NCI-H1105 (cell line): ENCODE results near the gene HP1BP3.
"Not testable (repeated sequence)": the region's sequence is repeated elsewhere in the genome, so short reads cannot be mapped to it uniquely, and the experiment has no call there.

Experiments
- DNase-seq: peaks from one replicate; lab custom pipeline; 2025; lab: John Stamatoyannopoulos, UW

HP1BP3 gene

DNA sequence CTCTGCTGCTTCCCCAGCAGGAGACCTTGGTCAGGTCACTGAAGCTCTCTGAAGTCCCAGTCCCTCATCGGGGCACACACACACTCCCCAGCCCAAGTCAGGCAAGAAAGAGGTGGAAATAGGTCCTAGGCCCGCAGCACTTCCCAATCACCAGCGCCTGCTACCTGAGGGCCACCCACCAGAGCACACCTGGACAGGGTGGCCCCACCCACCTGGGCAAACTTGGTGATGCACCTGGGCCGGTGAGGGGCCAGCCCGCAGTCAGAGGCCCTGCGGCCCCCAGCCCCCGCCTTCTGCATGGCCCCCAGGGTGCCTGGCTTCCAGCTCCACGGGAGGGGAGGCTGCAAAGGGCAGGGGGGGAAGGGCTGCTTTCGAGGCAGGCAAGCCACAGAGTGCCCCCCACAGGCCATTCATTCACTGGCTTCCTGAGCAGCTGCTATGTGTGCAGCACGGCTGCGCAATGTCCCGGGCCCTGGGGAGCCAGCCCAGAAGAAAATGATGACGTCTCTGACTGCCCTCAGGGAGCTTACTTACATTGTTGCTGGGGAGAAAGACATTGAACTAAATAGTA, 59.3 kb downstream of the HP1BP3 start:
- DNase-seq, result no peak

DNA sequence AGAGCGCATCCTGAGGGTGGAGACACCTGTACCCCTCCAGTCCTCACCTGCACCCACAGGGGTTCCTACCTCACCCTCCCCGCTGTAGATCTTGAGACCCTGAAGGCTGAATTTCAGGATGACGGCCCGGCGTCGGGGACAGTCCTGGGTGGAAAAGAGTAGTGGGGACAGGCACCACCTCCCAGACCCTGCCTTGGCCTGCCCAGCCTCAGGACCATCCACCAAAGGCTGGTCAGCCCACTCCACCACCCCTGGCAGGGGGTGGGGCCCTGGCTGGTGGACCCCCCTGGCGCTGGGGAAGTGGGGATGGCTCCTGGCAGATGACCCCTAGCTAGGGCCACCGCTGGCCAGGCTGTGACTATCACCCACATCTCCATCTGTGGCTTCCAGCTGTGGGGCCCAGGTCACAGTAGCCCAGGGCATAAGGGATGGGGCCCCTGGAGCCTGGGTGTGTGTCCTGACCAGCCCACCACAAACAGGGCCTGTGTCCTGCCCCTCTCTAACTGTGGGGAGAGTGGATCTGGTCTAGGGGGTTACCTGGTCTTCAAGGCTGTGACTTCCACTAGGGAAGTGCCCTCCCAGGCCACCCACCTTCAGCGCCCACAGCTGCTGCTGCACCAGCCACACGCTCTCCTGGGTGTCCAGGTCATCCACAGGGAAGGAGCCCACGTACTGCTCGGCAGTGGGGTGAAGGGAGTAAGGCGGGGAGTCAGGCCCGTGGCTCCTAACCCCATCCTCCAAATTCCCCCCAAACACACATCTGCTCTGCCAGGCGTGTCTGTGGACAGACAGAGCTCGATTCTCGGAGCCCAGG, 60.0 kb downstream of the HP1BP3 start:
- no peak for DNase-seq

DNA sequence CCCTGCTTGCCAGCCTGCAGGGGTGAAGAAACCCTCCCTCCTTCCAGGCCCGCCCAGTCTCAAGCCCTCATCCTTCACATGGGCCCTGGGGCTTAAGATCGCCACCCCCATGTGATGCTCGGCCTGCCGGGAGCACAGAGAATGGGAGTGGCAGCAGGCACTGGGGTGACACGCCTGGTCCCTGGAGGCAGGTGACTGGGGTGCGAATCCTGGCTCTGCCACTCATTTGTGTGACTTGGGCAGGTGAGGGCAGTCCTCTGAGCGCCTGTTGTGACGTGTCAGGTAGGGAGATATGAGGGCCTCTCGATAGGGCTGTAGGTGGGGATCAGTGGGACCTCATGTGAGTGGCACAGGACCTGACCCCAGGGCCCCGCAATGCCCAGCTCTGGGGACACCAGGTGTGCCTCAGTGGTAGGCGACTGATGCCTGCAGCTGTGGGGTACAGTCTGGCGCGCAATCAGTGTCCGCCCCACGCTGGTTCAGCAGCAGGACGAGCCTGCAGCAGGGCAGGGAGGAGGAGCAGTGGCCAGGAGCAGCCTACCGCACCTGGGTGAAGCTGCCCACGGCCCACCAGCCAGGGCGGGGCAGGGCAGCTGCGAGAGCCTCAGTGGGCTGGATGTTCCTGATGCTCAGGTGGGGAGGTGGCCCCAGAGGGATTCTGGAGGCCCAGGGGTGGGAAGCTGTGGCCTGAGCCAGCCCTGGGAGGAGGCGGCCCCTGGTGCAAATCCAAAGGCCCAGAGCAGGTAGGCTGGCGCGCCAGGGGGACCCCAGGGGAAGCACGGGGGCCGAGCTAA, 60.8 kb downstream of the HP1BP3 start:
- no peak for DNase-seq

DNA sequence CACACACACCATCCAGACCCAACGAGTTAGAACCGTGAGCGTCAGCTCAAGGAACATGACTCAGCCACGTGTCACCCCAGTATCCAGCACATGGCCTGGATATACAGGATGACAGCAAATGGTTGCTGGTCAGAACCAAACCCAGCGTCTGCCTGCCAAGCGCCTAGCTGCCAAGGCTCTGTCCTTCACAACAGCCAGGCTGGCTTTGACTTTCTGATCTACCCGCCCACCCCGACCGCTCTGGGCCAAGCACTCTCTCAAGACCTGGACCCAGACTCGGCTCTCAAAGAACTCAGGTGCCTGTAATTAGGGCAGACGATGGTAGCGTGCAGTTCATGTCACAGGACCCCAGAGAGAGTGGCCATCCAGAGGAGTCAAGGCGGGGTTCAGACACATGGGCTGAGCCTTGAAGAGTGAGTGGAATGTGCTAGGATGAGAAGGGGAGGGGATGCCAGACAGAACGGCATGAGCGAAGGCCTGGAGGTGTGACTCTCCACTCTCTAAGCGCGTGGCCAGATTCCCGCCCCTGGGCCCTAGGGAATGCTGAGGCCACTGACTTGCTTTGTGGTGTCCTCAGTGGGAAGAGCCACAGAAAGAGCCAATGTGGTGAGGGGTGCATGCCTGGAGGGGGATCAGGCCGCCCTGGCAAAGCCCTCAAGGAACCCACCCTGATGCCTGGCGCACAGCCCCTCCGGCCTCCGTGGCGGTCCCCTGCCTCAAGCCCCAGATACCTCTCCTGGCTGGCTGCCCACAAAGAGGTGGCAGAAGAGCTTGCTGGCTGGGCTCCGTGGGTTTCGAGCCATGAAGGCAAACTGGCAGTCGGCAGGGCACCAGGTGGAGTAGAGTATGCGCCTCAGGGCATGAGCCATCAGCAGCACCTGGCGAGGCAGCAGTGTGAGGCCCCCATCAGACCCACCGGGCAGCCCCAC, 61.7 kb downstream of the HP1BP3 start:
- peak; percentile 96 for DNase-seq

DNA sequence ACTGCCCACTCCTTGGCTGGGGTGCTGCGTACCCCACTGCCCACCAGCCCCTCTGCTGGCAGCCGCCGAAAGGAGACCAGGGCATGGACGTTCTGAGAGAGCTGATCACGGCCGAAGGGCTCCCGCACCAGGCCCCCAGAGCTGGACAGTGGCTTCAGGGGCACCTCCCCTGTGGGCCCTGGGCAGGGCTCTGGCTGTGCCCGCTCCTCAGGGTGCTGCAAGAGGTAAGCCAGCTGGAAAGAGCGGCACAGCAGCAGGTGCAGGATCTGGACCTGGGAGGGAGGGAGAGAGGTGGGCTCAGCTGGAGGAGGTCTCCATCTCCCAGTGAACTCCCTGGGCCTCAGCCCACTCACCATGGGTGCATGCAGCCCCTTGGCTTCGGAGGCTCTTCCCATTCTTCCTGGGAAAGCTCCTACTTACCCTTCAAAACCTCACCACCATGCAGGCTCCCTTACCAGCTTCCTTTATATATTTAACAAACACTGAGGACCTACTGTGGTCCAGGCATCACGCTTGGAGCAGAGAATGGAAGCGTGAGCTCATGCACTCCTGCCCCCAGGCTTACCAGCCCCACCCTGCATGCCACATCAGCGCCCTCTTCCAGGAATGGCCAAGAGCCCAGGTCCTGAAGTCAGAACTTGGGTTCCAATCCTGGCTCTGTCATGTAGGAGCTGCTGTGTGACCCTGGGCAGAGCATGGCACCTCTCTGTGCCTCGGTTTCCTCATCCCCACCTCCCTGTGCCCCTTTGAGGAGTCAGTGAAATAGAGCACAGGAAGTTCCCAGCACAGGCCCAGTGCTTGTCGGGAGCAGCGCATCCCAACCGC, 62.5 kb downstream of the HP1BP3 start:
- DNase-seq, result no peak

DNA sequence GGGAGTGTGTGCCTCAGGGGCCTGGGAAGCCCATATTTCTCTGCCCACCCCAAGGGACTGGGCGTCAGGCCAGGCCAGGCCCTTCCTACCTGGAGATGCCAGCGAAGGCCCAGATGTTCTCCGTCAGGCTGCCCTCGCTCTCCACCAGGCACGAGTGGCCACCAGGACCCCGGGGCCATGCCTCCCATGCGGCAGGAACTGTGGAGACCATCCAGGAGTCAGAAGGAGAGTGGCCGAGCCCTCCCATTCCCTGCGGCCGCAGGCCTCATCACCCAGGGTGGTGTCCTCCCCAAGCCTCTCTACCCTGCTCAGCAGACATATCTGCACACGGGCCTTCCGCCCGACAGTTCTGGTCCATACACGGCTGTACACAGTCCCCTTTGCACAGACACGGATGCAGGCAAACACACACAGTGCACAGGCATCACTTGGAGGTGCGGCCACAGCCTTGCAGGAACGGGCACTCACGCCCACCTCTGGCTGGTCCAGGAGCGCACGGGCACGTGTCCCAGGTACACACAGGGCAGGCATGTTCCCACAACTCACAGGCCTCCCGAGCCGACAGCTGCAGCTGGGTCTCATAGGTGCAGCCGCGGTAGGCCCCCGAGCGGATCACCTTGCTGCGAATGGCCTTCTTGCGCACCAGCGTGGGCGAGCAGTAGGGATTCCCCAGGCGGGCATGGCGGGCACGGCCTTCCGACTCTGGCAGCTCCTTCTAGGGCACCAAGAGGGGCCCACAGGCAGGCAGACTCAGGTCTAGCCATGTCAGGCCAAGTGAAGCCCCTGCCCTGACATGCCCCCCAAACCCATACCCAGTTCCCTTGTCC, 63.4 kb downstream of the HP1BP3 start:
- DNase-seq, result no peak

DNA sequence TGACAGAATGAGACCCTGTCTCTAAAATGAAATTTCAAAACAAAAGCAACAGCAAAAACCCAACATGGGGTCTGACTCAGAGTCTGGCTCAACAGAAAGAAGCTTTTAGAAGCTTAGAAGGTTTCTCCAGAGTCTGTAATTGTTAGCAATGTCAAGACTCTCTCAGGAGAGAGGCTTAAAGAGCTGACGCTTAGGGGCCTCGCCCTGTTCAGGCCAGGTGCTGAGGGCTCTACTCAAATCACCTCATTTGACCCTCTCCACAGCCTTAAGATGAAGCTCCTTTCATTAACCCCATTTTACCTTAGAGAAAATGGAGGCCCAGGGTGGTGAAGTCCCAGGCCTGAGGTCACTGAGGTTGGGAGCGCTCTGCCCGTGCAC, 64.0 kb downstream of the HP1BP3 start:
- DNase-seq, result no peak

DNA sequence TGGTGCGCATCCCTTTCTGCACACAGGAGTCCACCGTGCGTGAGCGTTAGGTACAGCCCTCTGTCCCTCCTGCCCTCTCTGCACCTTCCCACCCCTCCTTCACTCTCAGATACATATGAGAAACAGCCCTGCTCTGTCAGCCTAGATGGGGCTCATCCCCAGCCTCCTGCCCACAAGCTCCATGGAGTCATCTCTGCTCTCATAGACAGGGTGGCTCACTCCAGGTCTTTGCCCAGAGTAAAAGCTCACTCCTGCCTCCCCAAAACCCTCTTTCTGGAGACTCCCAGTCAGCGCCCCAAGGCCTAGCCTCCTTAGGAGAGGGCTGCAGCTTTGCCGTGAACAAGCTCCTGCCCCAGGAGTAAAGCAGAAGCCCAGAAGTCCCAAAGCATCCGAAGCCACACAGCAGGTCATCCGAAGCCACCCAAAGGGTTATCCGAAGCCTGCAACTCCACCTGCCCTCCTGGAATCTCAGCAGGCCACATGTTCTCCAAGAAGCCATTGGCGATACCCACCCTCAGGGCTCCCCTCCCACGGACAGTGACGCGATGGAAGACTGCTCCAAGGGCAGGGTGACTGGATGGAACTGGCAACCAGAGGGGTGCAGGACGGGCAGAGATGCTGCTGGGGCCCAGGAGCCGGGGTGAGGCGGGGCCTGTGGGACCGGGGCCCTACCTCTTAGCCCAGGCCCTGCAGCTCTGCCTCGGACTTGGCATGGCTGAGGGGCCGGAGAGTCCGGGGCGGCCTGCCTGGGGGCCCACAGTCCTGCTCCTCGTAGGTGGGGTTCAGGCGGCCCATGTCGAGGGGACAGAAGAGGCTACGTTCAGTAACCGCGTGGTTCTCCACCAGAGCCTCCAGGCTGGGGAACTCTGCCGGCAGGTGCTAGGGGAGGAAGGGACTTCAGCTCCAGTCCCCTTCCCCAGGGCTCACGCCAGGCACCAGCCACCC, 65.7 kb downstream of the HP1BP3 start:
- DNase-seq, result no peak

DNA sequence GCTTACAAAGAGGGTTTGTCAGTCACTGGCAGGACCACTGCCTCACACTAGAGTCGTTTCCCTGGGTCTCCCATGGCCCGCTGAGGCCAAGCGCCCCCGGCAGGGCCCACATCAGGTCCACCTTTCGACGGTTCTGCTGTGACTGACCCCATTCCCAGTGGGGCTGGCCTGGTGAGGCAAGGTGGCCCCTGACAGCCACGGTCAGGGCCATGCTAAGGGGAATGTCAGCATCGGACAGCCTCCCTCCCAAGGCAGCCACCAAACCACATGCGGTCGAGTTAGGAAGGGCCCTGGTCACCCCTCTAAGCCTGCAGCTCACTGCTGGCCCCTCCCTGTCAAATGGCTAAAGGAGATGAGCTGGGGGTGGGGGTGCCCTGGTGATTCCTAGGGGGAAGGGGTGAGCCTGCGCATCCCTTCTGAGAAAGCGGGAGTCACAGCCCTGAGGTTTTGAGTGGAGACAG, 66.4 kb downstream of the HP1BP3 start:
- DNase-seq, result no peak

DNA sequence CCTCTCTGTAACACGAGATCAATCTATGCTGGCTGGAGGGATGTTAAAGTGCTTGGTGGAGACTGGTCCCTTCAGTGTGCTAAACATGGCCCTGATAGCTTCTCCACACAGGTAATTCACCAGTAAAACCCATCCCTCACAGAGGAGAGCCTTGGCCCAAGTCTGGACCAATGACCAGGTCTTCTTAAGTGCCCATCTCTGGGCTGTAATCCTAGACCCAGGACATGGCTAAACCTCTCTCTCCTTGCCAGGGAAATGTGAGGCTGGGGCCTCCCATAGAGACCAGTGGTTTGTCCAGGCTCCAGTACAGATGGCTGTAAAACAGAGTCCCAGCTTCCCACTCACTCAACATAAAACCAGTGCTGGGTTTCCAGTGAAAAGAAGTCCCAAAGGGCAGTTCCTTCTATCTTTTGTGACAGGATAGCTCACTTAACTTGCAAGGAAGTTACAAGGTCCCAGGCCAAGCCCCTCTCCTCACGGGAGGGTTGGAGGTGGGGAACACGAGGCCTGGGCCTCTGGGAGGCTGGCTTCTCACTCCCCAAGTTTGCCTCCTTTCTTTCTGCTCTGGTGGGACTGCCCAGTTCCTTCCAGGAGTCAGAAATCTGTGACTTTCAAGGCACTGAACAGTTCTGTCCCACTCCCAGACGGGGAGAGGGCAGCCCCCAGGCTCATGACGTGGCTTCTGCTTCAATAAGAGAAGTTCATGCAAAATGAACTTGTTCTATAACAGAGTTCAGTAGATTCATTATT, 67.1 kb downstream of the HP1BP3 start:
- no peak for DNase-seq

DNA sequence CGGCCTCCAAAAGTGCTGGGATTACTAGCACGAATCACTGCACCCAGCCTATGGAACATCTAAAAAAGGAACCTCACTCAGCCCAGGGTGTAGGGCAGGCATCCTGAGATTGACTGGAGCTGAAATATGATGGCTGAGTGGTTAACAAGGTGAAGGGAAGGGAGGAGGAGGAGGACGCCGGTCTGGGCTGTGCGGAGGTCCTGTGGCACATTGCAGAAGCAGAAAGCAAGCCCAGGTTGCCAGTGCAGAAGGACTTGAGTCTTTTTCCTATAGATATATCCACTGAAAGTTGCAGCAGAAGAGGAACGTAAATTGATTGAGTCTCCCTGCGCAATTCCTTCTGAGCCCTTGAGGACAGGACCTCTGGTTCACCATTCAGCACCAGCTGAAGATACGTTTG, 67.8 kb downstream of the HP1BP3 start:
- no peak for DNase-seq

DNA sequence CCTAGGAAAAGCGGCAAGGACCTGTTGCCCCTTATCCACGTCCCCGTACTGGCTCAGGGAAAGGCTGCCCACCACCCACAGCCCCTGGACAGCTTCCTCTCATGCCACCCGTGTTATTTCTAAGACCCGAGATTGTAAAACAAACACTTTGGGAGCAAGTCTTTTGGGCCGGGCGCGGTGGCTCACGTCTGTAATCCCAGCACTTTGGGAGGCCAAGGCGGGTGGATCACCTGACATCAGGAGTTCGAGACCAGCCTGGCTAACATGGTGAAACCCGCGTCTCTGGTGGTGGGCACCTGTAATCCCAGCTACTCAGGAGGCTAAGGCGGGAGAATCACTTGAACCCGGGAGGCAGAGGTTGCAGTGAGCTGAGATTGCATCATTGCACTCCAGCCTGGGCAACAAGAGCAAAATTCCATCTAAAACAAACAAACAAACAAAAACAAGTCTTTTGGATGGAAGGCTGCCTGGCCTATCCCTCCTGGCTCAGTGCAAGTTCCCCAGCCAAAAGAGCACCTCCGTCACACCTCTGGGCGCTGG, 68.7 kb downstream of the HP1BP3 start:
- not testable (repeated sequence) for DNase-seq

DNA sequence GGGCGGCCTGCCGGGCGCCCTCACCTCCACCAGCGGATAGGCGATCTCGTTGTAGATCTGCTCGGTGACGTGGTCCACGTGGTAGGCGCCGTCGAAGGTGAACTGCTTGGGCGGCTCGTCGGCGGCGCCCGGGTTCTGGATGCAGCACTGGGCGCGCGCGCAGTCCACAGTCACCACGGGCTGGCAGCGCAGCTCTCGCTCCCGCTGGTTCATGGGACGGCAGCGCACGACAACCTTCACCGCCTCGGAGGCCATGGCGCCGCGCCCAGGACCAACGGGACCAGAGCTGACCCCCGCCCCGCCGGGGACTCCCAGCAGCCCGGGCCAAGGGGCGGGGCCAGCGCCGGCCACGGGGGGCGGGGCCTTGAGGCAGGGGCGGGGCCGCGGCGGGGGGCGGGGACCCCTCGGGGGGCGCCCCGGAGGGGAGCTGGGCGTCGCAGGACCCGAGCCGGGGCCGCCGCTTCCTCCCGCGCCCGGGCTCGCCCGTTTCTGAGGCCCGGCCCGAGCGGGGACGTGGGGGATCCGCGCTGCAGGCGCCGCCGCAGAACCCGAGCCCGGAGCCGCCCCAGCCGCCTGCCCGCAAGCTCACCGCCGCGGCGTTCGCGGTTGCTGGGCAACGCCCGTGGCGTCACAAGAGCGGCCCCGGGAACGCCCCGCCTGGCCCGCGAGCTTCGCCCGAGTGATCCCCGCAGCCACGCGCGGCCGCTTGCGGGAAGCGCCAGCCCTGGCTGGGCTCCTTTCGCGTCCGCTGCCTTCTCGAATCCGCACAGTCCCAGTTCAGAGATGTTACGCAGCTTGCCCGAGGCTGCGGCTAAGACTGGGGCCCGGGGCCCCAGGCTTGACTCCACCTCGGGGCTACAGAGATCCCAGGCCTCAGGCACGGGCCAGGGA, 69.4 kb downstream of the HP1BP3 start, which contains the start of gene KIF17:
TSS of gene KIF17 (minus strand) at position 556 of the 891 bp plus-strand sequence. CDS start at position 255, 301 bp downstream.
- DNase-seq, result peak; percentile 56

DNA sequence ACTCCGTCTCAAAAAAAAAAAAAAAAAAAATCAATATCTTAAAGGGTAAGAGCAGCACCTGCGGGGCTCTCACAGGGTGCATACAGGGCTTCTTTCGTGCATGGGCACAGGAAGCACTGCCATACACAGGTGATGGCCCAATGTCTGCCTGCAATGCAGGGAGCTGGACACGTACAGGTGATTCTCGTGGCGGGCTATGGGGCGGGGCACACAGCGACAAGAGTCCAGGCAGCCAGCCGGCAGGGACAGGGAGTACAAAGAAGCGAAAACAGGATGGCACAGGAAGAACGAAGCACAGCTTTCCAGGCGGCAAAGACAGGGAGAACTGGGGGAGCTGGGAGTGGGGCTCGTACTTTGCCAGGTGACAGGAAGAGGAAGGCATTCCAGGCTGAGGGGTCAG, 70.9 kb downstream of the HP1BP3 start:
- DNase-seq, result no peak

DNA sequence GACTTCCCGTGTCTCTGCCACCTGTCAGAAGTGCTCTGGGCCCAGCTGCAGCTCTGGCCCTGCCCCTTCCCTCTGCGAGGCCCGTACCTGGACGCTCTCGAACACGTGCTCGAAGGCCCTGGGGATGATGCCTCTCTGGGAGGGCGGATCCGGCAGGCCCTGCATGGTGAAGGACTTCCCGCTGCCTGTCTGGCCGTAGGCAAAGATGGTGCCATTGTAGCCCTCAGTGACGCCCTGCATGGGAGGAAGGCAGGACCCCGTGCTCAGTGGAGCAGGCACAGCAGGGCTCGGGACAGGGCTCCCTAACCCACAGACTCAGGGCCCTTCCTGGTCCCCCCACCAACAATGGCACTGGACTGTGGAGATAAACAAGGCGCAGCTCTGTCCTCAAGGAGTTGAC, 71.7 kb downstream of the HP1BP3 start:
- DNase-seq, result no peak

DNA sequence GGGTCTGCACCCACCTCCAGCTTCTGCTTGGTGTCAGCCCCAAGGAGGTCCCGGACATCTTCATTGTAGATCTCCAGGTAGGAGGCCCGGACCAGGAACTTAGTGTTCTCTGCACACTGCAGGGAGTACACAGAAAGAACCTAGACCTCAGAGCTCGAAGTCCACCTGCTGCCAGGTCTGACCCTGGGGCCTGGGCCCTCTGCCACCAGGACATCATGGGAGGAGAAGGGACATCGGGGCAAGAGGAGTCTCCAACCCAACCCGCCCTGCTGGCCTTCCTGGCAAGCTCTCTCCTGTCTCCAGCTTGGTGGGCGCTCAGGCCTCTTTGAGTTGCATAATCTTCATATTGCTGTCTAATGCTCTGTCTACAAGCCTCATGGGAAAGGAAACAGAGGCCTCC, 73.7 kb downstream of the HP1BP3 start:
- DNase-seq, result no peak

DNA sequence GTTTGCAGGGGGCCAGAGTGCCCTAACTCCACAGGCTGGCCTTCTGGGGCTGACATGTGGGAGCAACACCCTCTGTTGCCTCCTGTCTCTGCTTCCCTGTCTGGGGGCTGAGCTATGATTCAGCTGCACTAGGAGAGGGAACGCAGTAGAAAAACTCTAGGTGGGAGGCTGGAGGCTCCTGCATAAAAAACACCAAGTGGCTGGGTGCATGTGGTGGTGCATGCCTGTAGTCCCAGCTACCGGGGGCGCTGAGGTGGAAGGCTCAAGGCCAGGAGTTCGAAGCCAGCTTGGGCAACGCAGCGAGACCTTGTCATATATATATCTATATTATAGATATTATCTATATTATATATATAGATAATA, 74.9 kb downstream of the HP1BP3 start:
- no peak for DNase-seq
